ENCODE measurements around the gene SOS1. TPM values are rescaled to one million over a fixed set of nuclear protein-coding genes. Genes with fewer than 3 reads are reported as not detected.

Gene SOS1
- polyA plus RNA-seq, 1 of the 3 experiments (the other 2 are of a cell fraction) = 12.8 TPM

- CTCF ChIA-PET = interaction anchor here (0.7 to 1.1 kb wide), 3 partner anchors 20 to 205 kb away, joined by 3 to 5 read pairs (median 4); no protein-coding TSS in a partner anchor
- DNase-seq = no peak
- POLR2A ChIA-PET = no interaction called here
These were observed 81.8 kb downstream of the SOS1 start for GRCh38 chr2:39039072-39039471.

GRCh38 chr2:39033980-39034379 lies 86.9 kb downstream of the SOS1 start:
- POLR2A ChIA-PET = no interaction called here
- Histone ChIP-seq H3K27me3 (ENCODE audit: insufficient read depth) (no peaks in the 10 kb centered on the region), H3K27ac (ENCODE audit: low read depth in 2 of 2, low read length in 1 of 2) (no peak overlapping the region), H3K4me2 (no peak overlapping the region), H4K20me1 (ENCODE audit: insufficient read depth) (no peaks in the 10 kb centered on the region), H3K36me3 (replicated peaks in 1 of 2; ENCODE audit: control insufficient read depth in 1 of 2, insufficient read depth in 2 of 2, low read length in 1 of 2) (peaks cover 21 to 47% of the 10 kb centered on the region in 2 experiments), H3K4me1 (ENCODE audit: control insufficient read depth in 1 of 2, insufficient read depth in 2 of 2, low read depth in 1 of 2, low read length in 1 of 2) (peaks cover 0 to 11% of the 10 kb centered on the region in 2 experiments; a peak in 1 of 4 replicates), H3K4me3 (ENCODE audit: low read depth in 2 of 2, low read length in 1 of 2) (no peak overlapping the region), H3K9me3 (no peaks in the 10 kb centered on the region), H3K79me2 (ENCODE audit: insufficient read depth) (no peaks in the 10 kb centered on the region), H2AFZ (ENCODE audit: low read depth) (no peak overlapping the region), H3K9ac (no peak overlapping the region), H3K9me2 (no peaks in the 10 kb centered on the region), H3F3A (replicated peaks; ENCODE audit: insufficient read depth) (peaks cover 5% of the 10 kb centered on the region)
- TF ChIP-seq CHD2 (IDR thresholded peaks at IDR 0.05; ENCODE audit: low read length, partially characterized antibody) (no peak), GATA2 (CRISPR knock-in tag; IDR thresholded peaks at IDR 0.05) (no peak), RCOR1 (IDR thresholded peaks at IDR 0.05; ENCODE audit: low read length) (no peak)
- DNase-seq = no peak
- CTCF ChIA-PET = interaction anchor here (0.8 to 1.8 kb wide), 4 partner anchors 17 to 86 kb away, joined by 3 to 5 read pairs (median 3); no protein-coding TSS in a partner anchor

More at GRCh38 chr2:39039072-39039471, 81.8 kb downstream of the SOS1 start:
- Histone ChIP-seq H3K9me2 (no peaks in the 10 kb centered on the region), H3K4me3 (ENCODE audit: low read depth in 2 of 2, low read length in 1 of 2) (no peak overlapping the region), H3K27me3 (ENCODE audit: insufficient read depth) (no peaks in the 10 kb centered on the region), H3K27ac (ENCODE audit: low read depth in 2 of 2, low read length in 1 of 2) (no peak overlapping the region), H3K4me1 (ENCODE audit: control insufficient read depth in 1 of 2, insufficient read depth in 2 of 2, low read depth in 1 of 2, low read length in 1 of 2) (peaks cover 0 to 7% of the 10 kb centered on the region in 2 experiments; a peak in 1 of 4 replicates), H3F3A (replicated peaks; ENCODE audit: insufficient read depth) (peaks cover 5% of the 10 kb centered on the region), H3K9ac (no peak overlapping the region), H3K36me3 (replicated peaks in 1 of 2; ENCODE audit: control insufficient read depth in 1 of 2, insufficient read depth in 2 of 2, low read length in 1 of 2) (peaks cover 12 to 27% of the 10 kb centered on the region in 2 experiments), H4K20me1 (ENCODE audit: insufficient read depth) (no peaks in the 10 kb centered on the region), H3K9me3 (no peaks in the 10 kb centered on the region), H3K4me2 (no peak overlapping the region), H3K79me2 (ENCODE audit: insufficient read depth) (no peaks in the 10 kb centered on the region), H2AFZ (ENCODE audit: low read depth) (no peak overlapping the region)
- 98% methylated on average over 2 of the region's 2 CpGs for WGBS (ENCODE audit: low lambda C conversion rate)
- TF ChIP-seq NRF1 (IDR thresholded peaks at IDR 0.05; ENCODE audit: low read depth, low read length) (no peak), EP300 (IDR thresholded peaks at IDR 0.05; ENCODE audit: borderline replicate concordance in 1 of 2, low read depth in 1 of 2, low read length in 1 of 2) (no peak), USF1 (IDR thresholded peaks at IDR 0.05; ENCODE audit: borderline replicate concordance, low read depth) (no peak), TCF12 (IDR thresholded peaks at IDR 0.05) (no peak), NFIC (IDR thresholded peaks at IDR 0.05; ENCODE audit: borderline replicate concordance) (no peak), ELF1 (IDR thresholded peaks at IDR 0.05) (no peak), USF2 (IDR thresholded peaks at IDR 0.05; ENCODE audit: borderline replicate concordance, low read depth, low read length) (no peak), FOXJ3 (CRISPR knock-in tag; IDR thresholded peaks at IDR 0.05) (no peak)

GRCh38 chr2:39027421-39027820 lies 93.4 kb downstream of the SOS1 start:
- CTCF ChIA-PET = interaction anchor here (1.0 kb wide), 1 partner anchor 20 kb away, joined by 5 read pairs; no protein-coding TSS in a partner anchor
- TF ChIP-seq SIN3A (IDR thresholded peaks at IDR 0.05; ENCODE audit: borderline replicate concordance, low read depth, low read length) (no peak), NFIC (IDR thresholded peaks at IDR 0.05; ENCODE audit: borderline replicate concordance) (no peak), TAF1 (IDR thresholded peaks at IDR 0.05; ENCODE audit: borderline replicate concordance, low read depth, low read length) (no peak), MXI1 (IDR thresholded peaks at IDR 0.05; ENCODE audit: low read depth, low read length) (no peak), SMC3 (IDR thresholded peaks at IDR 0.05; ENCODE audit: low read depth, low read length) (no peak), RAD21 (IDR thresholded peaks at IDR 0.05; ENCODE audit: low read length) (no peak), RXRA (IDR thresholded peaks at IDR 0.05; ENCODE audit: borderline replicate concordance, low read depth) (no peak), TEAD4 (IDR thresholded peaks at IDR 0.05; ENCODE audit: borderline replicate concordance, insufficient read depth) (no peak), USF2 (IDR thresholded peaks at IDR 0.05; ENCODE audit: borderline replicate concordance, low read depth, low read length) (no peak), FOXJ3 (CRISPR knock-in tag; IDR thresholded peaks at IDR 0.05) (no peak), RCOR1 (IDR thresholded peaks at IDR 0.05; ENCODE audit: low read length) (no peak), TCF12 (IDR thresholded peaks at IDR 0.05) (no peak)

More at GRCh38 chr2:39027421-39027820, 93.4 kb downstream of the SOS1 start:
- H3K27ac ChIP-seq (ENCODE audit: low read depth in 2 of 2, low read length in 1 of 2) = no peak overlapping the region
- H3K4me1 ChIP-seq (ENCODE audit: control insufficient read depth in 1 of 2, insufficient read depth in 2 of 2, low read depth in 1 of 2, low read length in 1 of 2) = peaks cover 0 to 6% of the 10 kb centered on the region in 2 experiments; a peak in 2 of 4 replicates
- H3K79me2 ChIP-seq (ENCODE audit: insufficient read depth) = no peaks in the 10 kb centered on the region
- POLR2A ChIA-PET = no interaction called here
- no peaks in the 10 kb centered on the region for H3K9me3 ChIP-seq
- no peaks in the 10 kb centered on the region for H3K27me3 ChIP-seq (ENCODE audit: insufficient read depth)
- H3K9ac ChIP-seq = no peak overlapping the region
- no peak for DNase-seq
- H3K36me3 ChIP-seq (replicated peaks in 1 of 2; ENCODE audit: control insufficient read depth in 1 of 2, insufficient read depth in 2 of 2, low read length in 1 of 2) = peaks cover 32 to 53% of the 10 kb centered on the region in 2 experiments
- no peak overlapping the region for H3K4me3 ChIP-seq (ENCODE audit: low read depth in 2 of 2, low read length in 1 of 2)
- H3K4me2 ChIP-seq = no peak overlapping the region
- no peak overlapping the region for H2AFZ ChIP-seq (ENCODE audit: low read depth)
- H3K9me2 ChIP-seq = no peaks in the 10 kb centered on the region
- peaks cover 7% of the 10 kb centered on the region for H3F3A ChIP-seq (replicated peaks; ENCODE audit: insufficient read depth)
- no peaks in the 10 kb centered on the region for H4K20me1 ChIP-seq (ENCODE audit: insufficient read depth)
